ENCODE data around the gene ZNF496.

The ZNF496 gene

GRCh38 chr1:247332215-247332622, 552 bp upstream of the ZNF496 start:
- H3K79me2 ChIP-seq (ENCODE audit: control insufficient read depth, low read length), result peaks cover 71% of the 10 kb centered on the region
- H3K4me2 ChIP-seq (ENCODE audit: low read length), result peak overlapping the region; percentile 70
- 0 out of 2 replicates have a peak overlapping the region, but pooled peaks have one; percentile 40 for H3K27ac ChIP-seq (ENCODE audit: low read depth, low read length)
- H3K4me1 ChIP-seq (ENCODE audit: control insufficient read depth, low read length), result peaks cover 30% of the 10 kb centered on the region
- no peaks in the 10 kb centered on the region for H3K9me2 ChIP-seq (replicated peaks; ENCODE audit: control insufficient read depth, low read length)
- no peaks in the 10 kb centered on the region for H3K27me3 ChIP-seq (ENCODE audit: control insufficient read depth, low read length)
- H3K9me3 ChIP-seq (ENCODE audit: control insufficient read depth, insufficient read depth, low read length), result no peaks in the 10 kb centered on the region
- TF ChIP-seq EZH2phosphoT487 (IDR thresholded peaks at IDR 0.05; ENCODE audit: borderline replicate concordance, low read length), result no peak
- no peak for TF ChIP-seq CTCF (IDR thresholded peaks at IDR 0.05; ENCODE audit: low read depth, low read length, poor library complexity, severe bottlenecking)
- H3F3A ChIP-seq (ENCODE audit: control insufficient read depth, insufficient read depth), result peaks cover 5% of the 10 kb centered on the region; the same call in 1 of the 2 replicates
- H4K20me1 ChIP-seq (ENCODE audit: control insufficient read depth, insufficient read depth, low read depth, low read length), result no peaks in the 10 kb centered on the region; the same call in 1 of the 2 replicates
- H3K4me3 ChIP-seq (ENCODE audit: low read length), result peak overlapping the region; percentile 78
- peaks cover 48% of the 10 kb centered on the region for H3K36me3 ChIP-seq (ENCODE audit: control insufficient read depth, low read length)

GRCh38 chr1:247331172-247331524, 519 bp downstream of the ZNF496 start:
- peaks cover 34% of the 10 kb centered on the region for H3K4me1 ChIP-seq (ENCODE audit: control insufficient read depth, low read length)
- peak overlapping the region; percentile 81 for H3K4me2 ChIP-seq (ENCODE audit: low read length)
- H4K20me1 ChIP-seq (ENCODE audit: control insufficient read depth, insufficient read depth, low read depth, low read length), result no peaks in the 10 kb centered on the region; the same call in 1 of the 2 replicates
- no peaks in the 10 kb centered on the region for H3K9me2 ChIP-seq (replicated peaks; ENCODE audit: control insufficient read depth, low read length)
- H3K4me3 ChIP-seq (ENCODE audit: low read length), result peak overlapping the region; percentile 78
- H3K79me2 ChIP-seq (ENCODE audit: control insufficient read depth, low read length), result peaks cover 61% of the 10 kb centered on the region
- H3K27me3 ChIP-seq (ENCODE audit: control insufficient read depth, low read length), result no peaks in the 10 kb centered on the region
- no peaks in the 10 kb centered on the region for H3K9me3 ChIP-seq (ENCODE audit: control insufficient read depth, insufficient read depth, low read length)
- H3K27ac ChIP-seq (ENCODE audit: low read depth, low read length), result peak overlapping the region; percentile 40; the same call in 1 of the 2 replicates
- TF ChIP-seq EZH2phosphoT487 (IDR thresholded peaks at IDR 0.05; ENCODE audit: borderline replicate concordance, low read length) (no peak), CTCF (IDR thresholded peaks at IDR 0.05; ENCODE audit: low read depth, low read length, poor library complexity, severe bottlenecking) (no peak)
- H3K36me3 ChIP-seq (ENCODE audit: control insufficient read depth, low read length), result peaks cover 58% of the 10 kb centered on the region
- H3F3A ChIP-seq (ENCODE audit: control insufficient read depth, insufficient read depth), result peaks cover 5% of the 10 kb centered on the region; the same call in 1 of the 2 replicates

- Histone ChIP-seq H3K27ac (ENCODE audit: low read depth, low read length) (no peak overlapping the region), H3K9me3 (ENCODE audit: control insufficient read depth, insufficient read depth, low read length) (no peaks in the 10 kb centered on the region), H3K27me3 (ENCODE audit: control insufficient read depth, low read length) (no peaks in the 10 kb centered on the region), H3K4me1 (ENCODE audit: control insufficient read depth, low read length) (peaks cover 34% of the 10 kb centered on the region), H4K20me1 (ENCODE audit: control insufficient read depth, insufficient read depth, low read depth, low read length) (no peaks in the 10 kb centered on the region; the same call in 1 of the 2 replicates), H3K9me2 (replicated peaks; ENCODE audit: control insufficient read depth, low read length) (no peaks in the 10 kb centered on the region), H3K4me3 (ENCODE audit: low read length) (peak overlapping the region; percentile 78), H3K4me2 (ENCODE audit: low read length) (peak overlapping the region; percentile 81), H3K79me2 (ENCODE audit: control insufficient read depth, low read length) (peaks cover 60% of the 10 kb centered on the region), H3F3A (ENCODE audit: control insufficient read depth, insufficient read depth) (peaks cover 5% of the 10 kb centered on the region; the same call in 1 of the 2 replicates), H3K36me3 (ENCODE audit: control insufficient read depth, low read length) (peaks cover 58% of the 10 kb centered on the region)
- TF ChIP-seq EZH2phosphoT487 (IDR thresholded peaks at IDR 0.05; ENCODE audit: borderline replicate concordance, low read length) (no peak), CTCF (IDR thresholded peaks at IDR 0.05; ENCODE audit: low read depth, low read length, poor library complexity, severe bottlenecking) (no peak)
Observed at GRCh38 chr1:247330548-247331171, 1.0 kb downstream of the ZNF496 start.

Measured in DOHH2 (cell line).